Smooth muscle cell (in vitro differentiated cells): ENCODE measurements around the gene SCAMP4. TPM values are rescaled to one million over a fixed set of nuclear protein-coding genes. Genes with fewer than 3 reads are reported as not detected.

ENCODE experiments used
- DNase-seq: peaks from one replicate; lab custom pipeline; 2025; ENCODE audit not compliant: unreplicated experiment; lab: John Stamatoyannopoulos, UW
- H2AFZ ChIP-seq: fragments of 200-600 bp; sonication (generic); 2 replicates; pipeline ENCODE4 v1.6.0; 2016; ENCODE audit warnings: antibody characterized with exemption, low read depth, mild to moderate bottlenecking
- H3F3A ChIP-seq: fragments of 200-600 bp; sonication (generic); 2 replicates; pipeline ENCODE4 v1.6.0; 2017; ENCODE audit warnings: antibody characterized with exemption, low read depth
- H3K27ac ChIP-seq: fragments of 200-600 bp; sonication (generic); 2 replicates; pipeline ENCODE4 v1.5.1; 2016; ENCODE audit warnings: low read depth, mild to moderate bottlenecking
- H3K27me3 ChIP-seq: fragments of 200-600 bp; sonication (generic); 2 replicates; pipeline ENCODE4 v1.6.1; 2016; ENCODE audit warnings: low read depth, mild to moderate bottlenecking
- H3K36me3 ChIP-seq: fragments of 200-600 bp; sonication (generic); 2 replicates; pipeline ENCODE4 v1.5.1; 2016; ENCODE audit warnings: low read depth
- H3K4me1 ChIP-seq: fragments of 200-600 bp; sonication (generic); 2 replicates; pipeline ENCODE4 v1.5.1; 2016; ENCODE audit warnings: low read depth
- H3K4me2 ChIP-seq: fragments of 200-600 bp; sonication (generic); 2 replicates; pipeline ENCODE4 v1.6.0; 2016; ENCODE audit warnings: mild to moderate bottlenecking
- H3K4me3 ChIP-seq: fragments of 200-600 bp; sonication (generic); 2 replicates; pipeline ENCODE4 v1.5.1; 2016; ENCODE audit warnings: mild to moderate bottlenecking
- H3K79me2 ChIP-seq: fragments of 200-600 bp; sonication (generic); 2 replicates; pipeline ENCODE4 v1.6.0; 2016; ENCODE audit warnings: low read depth, mild to moderate bottlenecking
- H3K9ac ChIP-seq: fragments of 200-600 bp; sonication (generic); 2 replicates; pipeline ENCODE4 v1.6.0; 2016; ENCODE audit warnings: low read depth
- H3K9me3 ChIP-seq: fragments of 200-600 bp; sonication (generic); replicated peaks from 2 replicates; pipeline ENCODE4 v1.5.1; 2016; ENCODE audit warnings: low read depth
- H4K20me1 ChIP-seq: fragments of 200-600 bp; sonication (generic); 2 replicates; pipeline ENCODE4 v1.6.0; 2016; ENCODE audit warnings: low read depth
- CTCF ChIP-seq: fragments of 200-600 bp; sonication (generic); IDR thresholded peaks from 2 replicates; pipeline ENCODE4 v1.5.1; 2017; ENCODE audit warnings: borderline replicate concordance, mild to moderate bottlenecking, antibody characterized with exemption; ENCODE audit not compliant: insufficient read depth, poor library complexity, severe bottlenecking
- WGBS: methylation state at CpG from one replicate; pipeline ENCODE4 v1.1.7; 2016; ENCODE audit warnings: low lambda C conversion rate; 5-methylcytosine and 5-hydroxymethylcytosine counted together
- polyA plus RNA-seq: library from polyadenylated mRNA; unstranded; fragments of >200 nt; fragmentation: Nextera tagmentation; extraction: Ambion mirVana; gene quantifications from 2 replicates; pipeline ENCODE4 v1.2.1, GENCODE V29; 2016
- total RNA-seq: library from RNA; depleted of rRNA; stranded (reverse); fragments of >200 nt; gene quantifications from 2 replicates; pipeline ENCODE4 v1.2.3, GENCODE V29; 2014

The SCAMP4 gene
- total and polyA plus RNA-seq, 2 experiments from 2014 or later: 54.5 to 96.9 TPM

GRCh38 chr19:1936916-1937610 is 31.9 kb downstream of the SCAMP4 start:
- Histone ChIP-seq H3K9me3 (no peaks in the 10 kb centered on the region), H2AFZ (no peak overlapping the region), H3K79me2 (peaks cover under 1% of the 10 kb centered on the region), H3K4me2 (no peak overlapping the region), H3F3A (peaks cover 15% of the 10 kb centered on the region), H3K27me3 (no peaks in the 10 kb centered on the region), H3K4me1 (peaks cover 5% of the 10 kb centered on the region), H3K36me3 (no peaks in the 10 kb centered on the region), H3K4me3 (no peak overlapping the region), H3K9ac (no peak overlapping the region), H3K27ac (no peak overlapping the region), H4K20me1 (peaks cover under 1% of the 10 kb centered on the region)
- WGBS: 97% methylated on average over 24 of the region's 24 CpGs
- no peak for DNase-seq
- TF ChIP-seq CTCF: no peak

- Histone ChIP-seq H3K79me2 (peaks cover 11% of the 10 kb centered on the region), H3F3A (peaks cover 18% of the 10 kb centered on the region), H4K20me1 (peaks cover 11% of the 10 kb centered on the region), H3K4me2 (no peak overlapping the region), H3K4me1 (peaks cover 7% of the 10 kb centered on the region), H3K36me3 (no peaks in the 10 kb centered on the region), H3K4me3 (no peak overlapping the region), H3K9me3 (no peaks in the 10 kb centered on the region), H2AFZ (no peak overlapping the region), H3K27me3 (no peaks in the 10 kb centered on the region), H3K9ac (no peak overlapping the region), H3K27ac (no peak overlapping the region)
- 46% methylated on average over 7 of the region's 7 CpGs for WGBS
- no peak for TF ChIP-seq CTCF
- no peak for DNase-seq
Measured at GRCh38 chr19:1938071-1938470, 32.9 kb downstream of the SCAMP4 start.

- WGBS: under 1% methylated on average over 28 of the region's 97 CpGs
- Histone ChIP-seq H3K9ac (peak within 1 kb of the TSS; percentile 96), H3F3A (peaks cover 23% of the 10 kb centered on the region), H3K27me3 (no peaks in the 10 kb centered on the region), H3K9me3 (no peaks in the 10 kb centered on the region), H3K4me2 (peak within 1 kb of the TSS; percentile 91), H2AFZ (peak within 1 kb of the TSS; percentile 63), H3K4me3 (peak within 1 kb of the TSS; percentile 82), H4K20me1 (peaks cover 44% of the 10 kb centered on the region), H3K36me3 (no peaks in the 10 kb centered on the region), H3K79me2 (peaks cover 44% of the 10 kb centered on the region), H3K4me1 (peaks cover 12% of the 10 kb centered on the region), H3K27ac (peak within 1 kb of the TSS; percentile 99)
- no peak for TF ChIP-seq CTCF
- DNase-seq: no peak
Measured at GRCh38 chr19:1941146-1942077, 36.2 kb downstream of the SCAMP4 start, which contains the start of gene CSNK1G2. Gene CSNK1G2 (plus strand): TSS chr19:1941172. CDS start chr19:1969773, 28,601 bp downstream.
